ENCODE measurements around the gene NUAK1. TPM values are rescaled to one million over a fixed set of nuclear protein-coding genes. Genes with fewer than 3 reads are reported as not detected.

Gene NUAK1
- total RNA-seq, 2 experiments from 2014 or later, result not detected

- no peak for DNase-seq
- Mint-ChIP-seq H3K4me3 (no peak overlapping the region), H3K27ac (no peak overlapping the region), H3K27me3 (ENCODE audit: low read depth) (peaks cover 5% of the 10 kb centered on the region), H3K36me3 (ENCODE audit: low read depth) (no peaks in the 10 kb centered on the region), H3K4me1 (ENCODE audit: low read depth) (no peaks in the 10 kb centered on the region), H3K9me3 (no peaks in the 10 kb centered on the region)
- CTCF ChIA-PET, result no interaction called here
- intact Hi-C loops (cut with micrococcal nuclease), result no loop called here
These were observed 45.5 kb downstream of the NUAK1 start for GRCh38 chr12:106093246-106093645.

GRCh38 chr12:106091446-106091820, 47.3 kb downstream of the NUAK1 start:
- Mint-ChIP-seq H3K4me3 (no peak overlapping the region), H3K4me1 (ENCODE audit: low read depth) (no peaks in the 10 kb centered on the region), H3K9me3 (no peaks in the 10 kb centered on the region), H3K27ac (no peak overlapping the region), H3K36me3 (ENCODE audit: low read depth) (no peaks in the 10 kb centered on the region), H3K27me3 (ENCODE audit: low read depth) (peaks cover 7% of the 10 kb centered on the region)
- DNase-seq, result no peak
- intact Hi-C loops (cut with micrococcal nuclease), result no loop called here
- CTCF ChIA-PET, result interaction anchor here (0.7 kb wide), 1 partner anchor 21 kb away, joined by 3 read pairs; no protein-coding TSS in a partner anchor

- H3K36me3 Mint-ChIP-seq (ENCODE audit: low read depth), result no peaks in the 10 kb centered on the region
- CTCF ChIA-PET, result interaction anchor here (0.7 kb wide), 1 partner anchor 20 kb away, joined by 3 read pairs; no protein-coding TSS in a partner anchor
- H3K4me3 Mint-ChIP-seq, result no peak overlapping the region
- H3K27me3 Mint-ChIP-seq (ENCODE audit: low read depth), result peaks cover 5% of the 10 kb centered on the region
- no peaks in the 10 kb centered on the region for H3K9me3 Mint-ChIP-seq
- no peaks in the 10 kb centered on the region for H3K4me1 Mint-ChIP-seq (ENCODE audit: low read depth)
- no peak for DNase-seq
- H3K27ac Mint-ChIP-seq, result no peak overlapping the region
- intact Hi-C loops (cut with micrococcal nuclease), result no loop called here
These were observed 47.9 kb downstream of the NUAK1 start for GRCh38 chr12:106090591-106091445.

DNA sequence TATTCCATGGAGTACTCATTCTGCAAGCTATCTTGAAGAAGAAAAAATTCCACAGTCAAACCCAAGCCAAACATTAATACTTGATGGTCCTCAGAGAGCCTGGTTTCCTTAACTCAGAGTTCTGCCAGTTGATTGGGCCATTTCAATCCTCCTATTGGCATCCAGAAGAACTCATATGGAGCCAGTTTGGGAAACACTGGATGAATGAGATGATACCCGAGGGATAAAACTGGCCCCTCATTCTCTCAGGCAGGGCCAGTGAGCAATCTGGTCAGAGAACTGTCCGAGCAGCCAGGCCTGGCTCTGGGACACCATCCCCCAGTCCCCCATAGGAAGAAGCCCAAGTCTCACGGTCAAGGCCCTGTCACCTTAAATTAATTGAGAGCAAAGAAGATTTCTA, 48.8 kb downstream of the NUAK1 start:
- Mint-ChIP-seq H3K36me3 (ENCODE audit: low read depth) (no peaks in the 10 kb centered on the region), H3K4me1 (ENCODE audit: low read depth) (no peaks in the 10 kb centered on the region), H3K27me3 (ENCODE audit: low read depth) (peaks cover 5% of the 10 kb centered on the region), H3K4me3 (no peak overlapping the region), H3K27ac (no peak overlapping the region), H3K9me3 (no peaks in the 10 kb centered on the region)
- CTCF ChIA-PET, result no interaction called here
- intact Hi-C loops (cut with micrococcal nuclease), result no loop called here
- no peak for DNase-seq

- no peak overlapping the region for H3K27ac Mint-ChIP-seq
- no peak overlapping the region for H3K4me3 Mint-ChIP-seq
- DNase-seq, result no peak
- no peaks in the 10 kb centered on the region for H3K4me1 Mint-ChIP-seq (ENCODE audit: low read depth)
- CTCF ChIA-PET, result no interaction called here
- H3K9me3 Mint-ChIP-seq, result no peaks in the 10 kb centered on the region
- no peaks in the 10 kb centered on the region for H3K36me3 Mint-ChIP-seq (ENCODE audit: low read depth)
- peaks cover 12% of the 10 kb centered on the region for H3K27me3 Mint-ChIP-seq (ENCODE audit: low read depth)
- intact Hi-C loops (cut with micrococcal nuclease), result no loop called here
These were observed 49.8 kb downstream of the NUAK1 start for GRCh38 chr12:106088811-106089485.

DNA sequence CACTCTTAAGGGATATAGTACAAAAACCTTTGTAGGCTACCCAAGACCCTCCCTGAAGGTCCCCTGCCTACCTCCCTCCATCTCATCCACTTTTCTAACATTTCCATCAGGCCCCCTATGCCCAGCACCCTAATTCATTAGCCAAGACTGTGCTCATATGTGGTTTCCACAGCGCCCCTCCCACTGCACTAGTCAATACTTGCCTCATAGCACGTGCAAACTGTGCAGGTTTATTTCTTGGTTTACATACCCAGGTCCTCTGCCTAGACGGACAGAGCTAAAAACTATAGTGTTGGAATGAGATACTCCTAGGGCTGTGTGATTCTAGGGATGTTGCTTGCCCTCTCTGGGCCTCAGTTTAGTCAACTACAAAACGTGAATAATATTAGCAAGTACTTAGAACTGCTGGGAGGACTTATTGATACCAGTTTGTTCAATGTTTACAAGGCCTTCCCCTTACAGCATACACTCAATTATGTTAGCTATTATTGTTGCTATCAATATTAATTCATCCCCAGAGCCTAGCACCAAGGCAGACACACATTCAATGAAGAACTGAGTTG, 50.4 kb downstream of the NUAK1 start:
- no peaks in the 10 kb centered on the region for H3K36me3 Mint-ChIP-seq (ENCODE audit: low read depth)
- intact Hi-C loops (cut with micrococcal nuclease), result no loop called here
- no peak for DNase-seq
- H3K27me3 Mint-ChIP-seq (ENCODE audit: low read depth), result peaks cover 18% of the 10 kb centered on the region
- no peaks in the 10 kb centered on the region for H3K9me3 Mint-ChIP-seq
- no peaks in the 10 kb centered on the region for H3K4me1 Mint-ChIP-seq (ENCODE audit: low read depth)
- no peak overlapping the region for H3K4me3 Mint-ChIP-seq
- CTCF ChIA-PET, result no interaction called here
- no peak overlapping the region for H3K27ac Mint-ChIP-seq

GRCh38 chr12:106086696-106087095, 52.1 kb downstream of the NUAK1 start:
- no peaks in the 10 kb centered on the region for H3K9me3 Mint-ChIP-seq
- H3K27me3 Mint-ChIP-seq (ENCODE audit: low read depth), result peaks cover 25% of the 10 kb centered on the region
- no peaks in the 10 kb centered on the region for H3K4me1 Mint-ChIP-seq (ENCODE audit: low read depth)
- DNase-seq, result no peak
- H3K36me3 Mint-ChIP-seq (ENCODE audit: low read depth), result no peaks in the 10 kb centered on the region
- intact Hi-C loops (cut with micrococcal nuclease), result no loop called here
- CTCF ChIA-PET, result no interaction called here
- H3K4me3 Mint-ChIP-seq, result no peak overlapping the region
- H3K27ac Mint-ChIP-seq, result no peak overlapping the region

DNA sequence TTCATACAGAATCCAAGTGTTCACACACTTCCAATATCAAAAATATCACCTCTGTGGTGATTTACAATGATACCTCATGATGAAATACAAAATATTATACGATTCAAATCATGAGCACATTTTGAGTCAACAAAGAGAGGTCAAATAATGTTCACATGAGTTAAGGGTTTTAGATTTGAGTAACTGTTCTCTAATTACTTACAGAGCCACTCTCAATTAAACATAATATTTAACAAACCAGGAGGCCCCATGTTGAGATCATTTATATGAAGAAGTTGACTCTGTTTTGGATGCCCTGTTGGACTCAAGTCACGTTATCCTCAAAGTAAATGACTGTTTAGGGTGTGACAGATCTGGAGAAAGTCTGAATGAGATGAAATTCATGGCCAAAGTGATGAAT, 53.5 kb downstream of the NUAK1 start:
- Mint-ChIP-seq H3K4me3 (no peak overlapping the region), H3K27ac (no peak overlapping the region), H3K27me3 (ENCODE audit: low read depth) (peaks cover 34% of the 10 kb centered on the region), H3K4me1 (ENCODE audit: low read depth) (no peaks in the 10 kb centered on the region), H3K36me3 (ENCODE audit: low read depth) (no peaks in the 10 kb centered on the region), H3K9me3 (no peaks in the 10 kb centered on the region)
- CTCF ChIA-PET, result no interaction called here
- intact Hi-C loops (cut with micrococcal nuclease), result no loop called here
- no peak for DNase-seq

DNA sequence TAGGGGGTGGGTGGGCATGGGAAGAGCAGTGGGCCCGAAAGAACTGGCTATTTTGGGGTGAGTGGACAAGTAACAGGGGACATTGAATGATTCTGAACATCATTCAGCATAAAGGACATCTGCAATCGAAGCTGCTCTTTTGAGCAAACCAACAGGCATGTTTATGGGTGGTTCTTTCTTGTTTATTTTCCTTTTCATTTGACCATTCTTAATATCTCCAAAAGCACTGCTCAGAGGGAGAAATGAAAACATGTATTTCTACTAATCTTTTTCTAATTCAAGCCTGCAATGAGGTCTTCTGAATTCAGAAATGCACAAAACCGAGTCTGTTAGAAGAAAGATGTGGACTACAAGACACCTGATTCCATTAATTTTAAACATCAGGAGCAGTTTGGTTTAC, 54.0 kb downstream of the NUAK1 start:
- Mint-ChIP-seq H3K4me1 (ENCODE audit: low read depth) (no peaks in the 10 kb centered on the region), H3K27ac (no peak overlapping the region), H3K4me3 (no peak overlapping the region), H3K27me3 (ENCODE audit: low read depth) (peaks cover 34% of the 10 kb centered on the region), H3K36me3 (ENCODE audit: low read depth) (no peaks in the 10 kb centered on the region), H3K9me3 (no peaks in the 10 kb centered on the region)
- no peak for DNase-seq
- intact Hi-C loops (cut with micrococcal nuclease), result no loop called here
- CTCF ChIA-PET, result no interaction called here

DNA sequence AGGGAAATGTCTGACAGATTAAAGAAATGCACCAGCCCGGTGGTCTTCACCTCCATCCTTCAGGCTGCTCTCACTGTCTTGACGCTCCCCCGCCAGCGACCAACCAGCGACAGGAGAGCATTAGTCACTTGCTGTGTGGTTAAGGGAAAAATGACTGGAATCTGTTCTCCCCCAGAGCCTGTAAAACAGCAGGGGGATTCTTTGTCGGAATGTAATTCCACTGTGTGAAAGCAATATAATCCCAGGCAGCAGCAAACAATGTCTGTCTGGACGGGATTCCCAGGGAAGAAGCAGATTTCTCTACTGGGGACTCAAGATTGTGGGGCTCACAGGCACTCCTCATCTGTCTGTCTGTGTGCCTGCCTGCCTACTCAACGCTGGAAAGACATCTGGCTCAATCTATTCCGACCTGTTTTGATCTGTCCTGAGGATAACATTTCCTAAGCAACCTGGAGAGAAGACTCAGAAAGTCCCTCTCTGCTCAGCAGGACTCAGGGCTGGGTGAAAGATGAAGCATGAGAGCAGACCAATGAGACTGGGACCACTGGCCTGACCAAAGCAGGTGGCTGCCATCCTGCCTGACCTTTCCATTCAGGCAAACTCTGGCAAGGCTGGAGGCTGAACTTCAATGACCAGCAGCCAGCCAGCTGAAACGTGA, 54.6 kb downstream of the NUAK1 start:
- H3K4me1 Mint-ChIP-seq (ENCODE audit: low read depth), result no peaks in the 10 kb centered on the region
- CTCF ChIA-PET, result no interaction called here
- DNase-seq, result no peak
- H3K36me3 Mint-ChIP-seq (ENCODE audit: low read depth), result no peaks in the 10 kb centered on the region
- intact Hi-C loops (cut with micrococcal nuclease), result no loop called here
- no peak overlapping the region for H3K27ac Mint-ChIP-seq
- no peaks in the 10 kb centered on the region for H3K9me3 Mint-ChIP-seq
- no peak overlapping the region for H3K4me3 Mint-ChIP-seq
- peaks cover 39% of the 10 kb centered on the region for H3K27me3 Mint-ChIP-seq (ENCODE audit: low read depth)

- intact Hi-C loops (cut with micrococcal nuclease), result no loop called here
- CTCF ChIA-PET, result no interaction called here
- no peak overlapping the region for H3K27ac Mint-ChIP-seq
- H3K36me3 Mint-ChIP-seq (ENCODE audit: low read depth), result no peaks in the 10 kb centered on the region
- no peak overlapping the region for H3K4me3 Mint-ChIP-seq
- H3K4me1 Mint-ChIP-seq (ENCODE audit: low read depth), result no peaks in the 10 kb centered on the region
- DNase-seq, result no peak
- peaks cover 44% of the 10 kb centered on the region for H3K27me3 Mint-ChIP-seq (ENCODE audit: low read depth)
- H3K9me3 Mint-ChIP-seq, result no peaks in the 10 kb centered on the region
These were observed 56.3 kb downstream of the NUAK1 start for GRCh38 chr12:106082216-106083175.

DNA sequence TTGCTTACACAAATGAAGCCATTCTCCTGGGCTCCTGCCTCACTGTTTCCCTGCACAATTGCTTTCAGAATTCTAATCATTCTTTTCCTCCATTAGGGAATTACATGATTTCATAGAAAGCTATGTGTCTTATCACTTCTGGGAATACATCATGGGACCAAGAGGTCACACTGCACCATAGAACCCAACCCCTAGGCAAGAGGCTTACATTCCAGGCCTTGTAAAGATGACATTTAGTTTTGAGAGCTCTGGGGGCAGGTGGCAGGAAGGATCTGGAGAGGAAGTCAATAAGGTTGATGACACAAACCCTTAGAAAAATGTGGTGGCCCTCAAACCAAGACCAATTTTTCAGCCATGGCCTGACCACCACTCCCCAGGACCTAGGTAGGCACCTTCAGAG, 57.1 kb downstream of the NUAK1 start:
- H3K36me3 Mint-ChIP-seq (ENCODE audit: low read depth), result no peaks in the 10 kb centered on the region
- CTCF ChIA-PET, result no interaction called here
- H3K27me3 Mint-ChIP-seq (ENCODE audit: low read depth), result peaks cover 43% of the 10 kb centered on the region
- no peak for DNase-seq
- no peaks in the 10 kb centered on the region for H3K9me3 Mint-ChIP-seq
- H3K4me1 Mint-ChIP-seq (ENCODE audit: low read depth), result no peaks in the 10 kb centered on the region
- intact Hi-C loops (cut with micrococcal nuclease), result no loop called here
- H3K4me3 Mint-ChIP-seq, result no peak overlapping the region
- no peak overlapping the region for H3K27ac Mint-ChIP-seq
